Putamen (tissue), 1 donor: Measurements from ENCODE around the gene PUDP.
"Not testable (repeated sequence)": the region's sequence is repeated elsewhere in the genome, so short reads cannot be mapped to it uniquely, and the experiment has no call there.

Experiments
- DNase-seq: peaks from one replicate; pipeline ENCODE4 v3.0.0-alpha.2; 2016; ENCODE audit warnings: low spot score

Gene PUDP

DNA sequence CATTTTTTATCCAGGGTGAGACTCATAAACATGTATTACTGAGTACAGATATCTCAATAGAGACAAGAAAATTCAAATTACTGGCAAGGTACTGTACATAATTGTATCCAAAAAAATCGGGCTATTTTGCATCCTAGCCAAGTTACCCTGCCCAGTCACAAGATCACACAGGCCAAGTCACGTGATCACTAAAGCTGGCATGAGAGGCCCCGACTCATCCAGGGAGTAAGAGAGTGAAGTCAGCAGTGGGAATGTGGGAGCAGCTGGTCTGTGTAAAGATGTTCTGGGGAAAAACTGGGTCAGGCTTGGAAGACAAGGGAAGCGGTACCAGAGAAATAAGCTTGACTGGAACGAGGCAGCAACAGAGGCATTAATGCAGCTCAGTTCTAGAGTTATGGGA lies 119.7 kb downstream of the PUDP start:
- DNase-seq, result no peak

DNA sequence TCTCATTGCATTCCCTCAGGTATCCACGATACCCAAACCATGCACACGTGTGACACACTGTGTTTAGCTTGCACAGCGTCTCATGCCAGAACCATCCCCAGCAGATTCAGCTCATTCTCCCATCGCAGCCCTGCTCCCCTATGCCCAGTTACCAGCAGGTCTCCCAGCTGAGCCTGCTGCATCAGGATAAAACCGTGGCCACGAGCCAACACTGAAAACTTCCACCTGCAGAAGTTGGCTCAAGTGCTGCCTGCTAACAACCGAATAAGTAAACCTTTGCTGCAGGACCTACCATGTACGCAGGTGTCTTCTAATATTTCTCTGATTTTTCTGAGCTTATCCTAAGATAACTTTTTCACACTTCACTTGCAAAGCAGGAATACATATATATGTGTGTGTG lies 120.9 kb downstream of the PUDP start:
- no peak for DNase-seq

DNA sequence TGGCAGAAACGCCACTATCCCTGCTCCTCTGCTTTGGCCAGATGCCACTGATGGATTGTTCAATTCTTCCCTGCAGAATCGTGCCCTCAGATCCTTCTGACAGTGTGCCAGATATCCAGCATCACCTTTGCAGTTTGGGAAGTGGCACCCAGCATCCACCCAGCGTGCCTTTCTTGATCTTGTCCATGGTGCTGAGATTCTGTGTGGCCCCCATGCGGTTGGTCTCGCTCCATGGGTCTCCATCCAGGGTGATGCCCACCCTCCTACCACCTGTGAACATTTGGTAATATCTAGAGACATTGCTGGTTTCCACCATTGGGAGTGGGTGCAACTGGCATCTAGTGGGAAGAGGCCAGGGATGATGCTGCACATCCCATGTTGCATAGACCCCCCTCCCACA lies 121.6 kb downstream of the PUDP start:
- DNase-seq, result not testable (repeated sequence)

DNA sequence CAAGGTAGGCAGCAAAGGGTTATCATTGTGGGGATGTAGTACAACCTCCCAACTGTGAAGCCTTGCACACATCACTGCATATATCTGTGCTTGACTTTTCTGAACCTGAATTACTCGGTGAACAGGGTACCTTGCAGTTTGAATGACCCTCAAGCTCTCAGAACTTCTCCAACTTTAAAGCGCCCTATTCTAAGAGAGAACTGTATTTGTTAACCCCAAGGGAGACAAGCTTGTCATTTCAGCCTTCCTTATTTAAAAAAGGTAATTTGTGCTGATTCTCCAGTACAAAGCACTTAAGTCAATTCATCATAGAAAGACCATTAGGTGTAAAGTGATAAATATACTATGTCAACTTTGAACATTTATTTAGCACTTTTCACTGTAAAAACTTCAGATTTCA lies 122.5 kb downstream of the PUDP start:
- DNase-seq, result no peak

- no peak for DNase-seq
Observed at GRCh38 chrX:7024850-7025249, 123.1 kb downstream of the PUDP start.

DNA sequence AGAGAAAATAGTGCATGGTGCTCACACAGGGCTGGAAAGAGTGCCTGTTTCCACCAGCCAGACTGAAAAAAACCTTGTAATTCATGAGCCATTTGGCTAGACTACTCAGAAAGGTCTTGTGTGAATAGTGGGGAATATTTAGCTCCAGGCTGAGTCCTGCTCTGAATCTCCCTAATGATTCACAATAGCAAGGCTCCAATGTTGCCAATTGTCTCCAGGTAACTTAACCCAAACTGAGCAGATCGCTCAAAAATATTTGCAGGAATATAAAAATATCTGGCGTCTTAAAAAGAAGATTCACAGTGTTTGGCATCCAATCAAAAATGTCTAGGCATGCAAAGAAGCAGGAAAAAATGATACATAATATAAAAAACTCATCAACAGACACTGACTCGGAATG lies 125.0 kb downstream of the PUDP start:
- DNase-seq, result not testable (repeated sequence)

DNA sequence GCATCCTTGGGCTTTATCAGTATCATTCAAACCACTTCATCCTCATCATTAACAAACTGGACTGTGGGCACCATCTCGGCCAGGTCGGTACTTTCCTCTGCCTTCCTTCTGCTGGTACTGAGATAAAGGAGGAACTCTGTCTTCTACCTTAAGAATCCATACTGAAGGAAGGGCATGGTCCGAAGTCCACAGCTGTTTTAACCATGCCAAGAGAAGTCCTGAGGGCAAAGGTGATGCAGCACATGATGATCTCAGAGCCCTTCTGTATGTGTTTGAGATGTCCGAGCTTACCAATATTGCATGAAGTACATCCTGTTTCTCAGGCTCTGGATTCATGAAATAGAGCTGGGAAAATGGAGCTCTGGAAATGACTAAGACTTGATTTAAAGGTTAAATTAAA lies 126.0 kb downstream of the PUDP start:
- no peak for DNase-seq

- no peak for DNase-seq
Observed at GRCh38 chrX:7019555-7019954, 128.4 kb downstream of the PUDP start.

DNA sequence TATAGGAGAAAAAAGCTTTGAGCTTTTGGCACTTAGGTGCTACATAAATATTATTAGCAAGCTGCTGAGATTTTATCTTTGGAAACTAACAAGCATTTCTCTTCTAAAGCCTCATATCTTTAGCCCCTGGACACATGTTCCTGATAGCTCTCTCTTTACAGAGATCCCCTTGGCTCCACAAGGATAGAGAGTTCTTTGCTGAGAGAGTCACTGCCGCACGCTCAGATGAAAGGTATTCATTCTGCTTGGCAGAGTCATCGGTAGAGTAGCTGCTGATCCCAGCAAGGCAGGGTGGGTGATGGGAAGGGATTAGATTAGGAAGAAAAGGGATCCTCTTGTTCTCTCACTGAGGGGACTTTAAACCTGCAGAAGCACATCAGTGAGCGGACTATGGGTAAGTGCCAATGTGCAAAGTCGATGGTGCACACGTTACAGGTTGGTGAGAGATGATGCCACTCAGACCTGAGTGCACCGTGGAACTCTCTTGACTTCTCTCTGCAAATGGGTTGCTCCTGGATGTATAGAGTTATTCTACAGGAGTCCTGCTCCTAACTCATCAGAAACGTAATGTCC lies 135.6 kb downstream of the PUDP start:
- DNase-seq, result not testable (repeated sequence)

- DNase-seq, result not testable (repeated sequence)
Observed at GRCh38 chrX:7010897-7011296, 137.1 kb downstream of the PUDP start.

DNA sequence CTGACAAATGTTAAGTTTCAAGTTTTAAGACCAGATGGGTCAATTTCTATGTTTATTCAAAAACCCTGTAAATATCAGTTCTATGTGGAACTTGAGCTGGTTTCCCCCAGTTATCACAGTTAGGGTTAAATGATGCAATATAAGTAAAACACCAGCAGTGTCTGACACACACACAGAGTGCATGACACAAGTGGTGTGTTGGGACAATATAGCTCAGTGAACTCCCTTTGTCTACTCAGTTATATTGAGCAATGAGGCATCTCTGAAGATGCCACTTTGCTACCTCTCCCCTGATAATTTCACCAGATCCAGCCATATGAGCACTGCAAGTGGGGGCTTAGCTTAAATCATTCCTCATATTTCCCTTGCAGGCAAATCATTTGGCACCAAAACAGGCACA lies 140.6 kb downstream of the PUDP start:
- not testable (repeated sequence) for DNase-seq
